CD4-positive, alpha-beta T cell treated with Interferon gamma for 1 hour (primary cell): Measurements from ENCODE around the gene CCDC134.
"Not testable (repeated sequence)": the region's sequence is repeated elsewhere in the genome, so short reads cannot be mapped to it uniquely, and the experiment has no call there.

Source experiments
- DNase-seq: peaks from one replicate; pipeline ENCODE4 v3.0.0-alpha.2; 2020

Gene CCDC134

DNA sequence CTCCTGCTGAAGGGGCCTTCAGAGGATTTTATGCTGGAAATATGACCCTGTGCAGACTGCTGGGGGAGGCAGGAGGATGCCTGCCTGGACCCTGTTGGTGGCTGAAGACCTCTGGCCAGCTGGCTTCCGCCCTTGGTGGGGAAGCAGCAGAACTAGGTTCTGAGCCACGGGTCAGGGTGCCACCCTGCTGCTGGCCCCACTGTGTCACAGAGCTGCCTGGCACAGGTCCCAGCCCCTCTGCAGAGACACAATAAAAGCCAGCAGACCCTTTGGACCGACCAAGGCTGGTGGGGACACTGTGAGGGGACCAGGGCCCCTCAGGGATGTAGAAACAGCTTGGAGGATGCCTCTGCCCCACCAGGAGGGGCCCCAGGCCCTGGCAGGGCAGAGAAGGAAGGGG, 25.5 kb downstream of the CCDC134 start:
- no peak for DNase-seq

DNA sequence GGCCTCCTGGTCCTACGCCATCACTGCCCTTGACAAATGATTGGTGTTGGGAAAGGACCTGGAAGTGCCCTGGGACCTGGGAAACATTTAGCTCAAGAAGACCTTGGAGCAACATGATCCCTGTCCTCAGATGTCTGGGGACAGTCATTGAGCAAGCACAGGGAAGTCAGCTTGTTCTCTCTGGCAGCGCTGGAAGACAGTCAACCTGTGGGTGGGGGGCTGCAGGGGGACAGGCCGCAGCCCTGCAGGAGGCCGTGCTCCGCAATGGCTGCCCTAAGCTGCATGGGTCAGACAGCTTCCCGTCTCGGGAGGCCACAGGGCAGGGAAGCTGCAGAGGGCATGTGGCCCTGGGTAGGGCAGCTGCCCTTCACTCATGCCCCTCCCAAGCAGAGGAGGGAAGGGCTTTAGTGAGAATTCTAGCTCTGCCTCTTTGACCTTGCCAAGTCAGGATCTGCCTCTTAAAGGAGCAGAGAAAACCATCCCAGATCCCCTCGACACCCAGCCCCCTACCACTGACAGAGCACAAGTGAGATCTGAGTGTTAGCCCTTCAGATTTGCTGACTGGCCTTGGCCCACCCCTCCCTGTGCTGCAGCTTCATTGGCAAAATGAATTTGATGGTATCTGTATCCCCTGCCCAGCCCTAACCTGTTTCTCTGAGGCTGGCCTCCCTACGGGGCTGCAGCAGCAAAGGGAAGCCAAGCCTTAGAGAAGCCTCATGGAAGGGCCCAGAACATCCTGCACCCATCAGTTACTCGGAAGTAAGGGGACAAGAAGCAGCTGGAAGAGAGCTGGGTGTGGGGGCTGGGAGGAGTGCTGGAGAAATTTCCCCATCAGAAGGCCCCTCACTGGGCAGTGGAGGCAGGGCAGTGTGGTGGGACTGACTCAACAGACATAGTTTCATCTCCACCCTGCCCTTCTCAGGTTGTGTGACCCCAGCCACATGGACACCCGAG, 26.2 kb downstream of the CCDC134 start:
- no peak for DNase-seq

DNA sequence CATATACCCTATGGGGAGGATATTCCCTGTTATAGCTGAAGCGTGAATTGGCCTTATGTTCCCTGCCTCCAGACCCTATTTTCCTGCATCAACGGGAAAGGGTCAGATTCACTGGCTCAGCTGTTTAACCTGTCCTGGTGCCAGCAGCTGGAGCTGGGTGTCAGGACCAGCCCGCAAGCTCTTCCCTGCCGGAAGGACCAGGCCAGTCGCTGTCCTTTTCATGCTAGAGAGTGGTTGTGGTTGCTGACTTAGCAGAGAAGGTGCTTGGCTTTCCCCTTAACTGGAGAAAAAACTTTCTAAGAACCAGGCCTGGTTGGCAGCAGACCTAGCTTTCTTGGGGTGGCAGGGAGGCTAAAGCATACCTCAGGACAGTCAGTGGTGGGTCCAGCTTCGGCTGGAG, 27.2 kb downstream of the CCDC134 start:
- no peak for DNase-seq

DNA sequence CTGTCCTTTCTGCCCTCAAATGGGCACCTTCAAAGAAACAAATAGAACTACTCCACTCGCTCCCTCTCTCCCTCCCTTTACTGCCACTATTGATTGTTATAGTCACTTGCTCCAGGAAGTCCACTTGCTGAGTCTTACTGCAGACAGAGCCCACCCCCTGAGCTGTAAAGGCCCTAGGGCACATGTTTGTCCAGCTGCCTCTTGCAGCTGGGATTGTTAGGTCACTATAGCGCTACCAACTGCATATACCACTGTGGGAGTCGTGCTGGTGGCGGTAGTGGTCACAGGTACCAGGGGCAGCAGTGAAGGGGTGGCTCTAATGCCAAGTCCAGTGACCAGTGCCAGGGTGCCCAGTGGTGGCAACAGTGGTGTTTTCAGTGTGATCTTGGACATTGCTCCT, 28.0 kb downstream of the CCDC134 start:
- no peak for DNase-seq

DNA sequence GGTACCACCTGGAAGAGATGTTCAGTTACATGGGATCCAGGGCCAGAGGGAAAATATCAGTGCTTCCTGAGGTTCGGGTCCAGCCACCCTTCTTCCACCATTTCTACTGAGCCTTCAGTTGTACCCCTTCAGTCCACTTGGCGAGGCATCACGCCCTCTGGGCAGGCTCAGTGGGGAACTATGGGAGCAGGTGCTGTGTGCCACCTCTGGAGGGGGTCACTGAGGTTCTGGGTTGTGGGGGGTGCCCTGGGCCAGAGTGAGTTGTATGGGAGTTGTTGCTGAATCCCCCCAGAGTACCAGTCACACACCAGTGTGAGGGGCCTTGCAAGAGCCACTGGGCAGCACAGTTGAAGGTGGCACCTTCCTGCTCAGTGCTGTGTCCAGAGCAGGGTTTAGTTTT, 29.7 kb downstream of the CCDC134 start:
- DNase-seq: no peak

DNA sequence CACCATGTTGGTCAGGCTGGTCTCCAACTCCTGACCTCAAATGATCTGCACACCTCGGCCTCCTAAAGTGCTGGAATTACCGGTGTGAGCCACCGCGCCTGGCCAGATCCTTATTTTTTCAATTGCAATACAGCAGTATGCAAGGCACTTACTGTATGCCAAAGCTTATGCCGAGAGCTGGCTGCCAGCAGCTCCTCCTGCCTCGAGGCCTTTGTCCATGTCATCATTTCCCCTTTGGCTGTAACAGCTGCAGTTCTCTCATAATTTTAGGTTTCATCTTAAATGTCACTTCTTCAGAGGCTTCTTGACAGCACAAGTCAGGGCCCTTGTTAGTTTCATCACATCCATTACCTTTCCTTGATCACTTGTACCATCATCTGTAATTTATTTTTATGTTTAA, 30.9 kb downstream of the CCDC134 start:
- peak; percentile 24 for DNase-seq

DNA sequence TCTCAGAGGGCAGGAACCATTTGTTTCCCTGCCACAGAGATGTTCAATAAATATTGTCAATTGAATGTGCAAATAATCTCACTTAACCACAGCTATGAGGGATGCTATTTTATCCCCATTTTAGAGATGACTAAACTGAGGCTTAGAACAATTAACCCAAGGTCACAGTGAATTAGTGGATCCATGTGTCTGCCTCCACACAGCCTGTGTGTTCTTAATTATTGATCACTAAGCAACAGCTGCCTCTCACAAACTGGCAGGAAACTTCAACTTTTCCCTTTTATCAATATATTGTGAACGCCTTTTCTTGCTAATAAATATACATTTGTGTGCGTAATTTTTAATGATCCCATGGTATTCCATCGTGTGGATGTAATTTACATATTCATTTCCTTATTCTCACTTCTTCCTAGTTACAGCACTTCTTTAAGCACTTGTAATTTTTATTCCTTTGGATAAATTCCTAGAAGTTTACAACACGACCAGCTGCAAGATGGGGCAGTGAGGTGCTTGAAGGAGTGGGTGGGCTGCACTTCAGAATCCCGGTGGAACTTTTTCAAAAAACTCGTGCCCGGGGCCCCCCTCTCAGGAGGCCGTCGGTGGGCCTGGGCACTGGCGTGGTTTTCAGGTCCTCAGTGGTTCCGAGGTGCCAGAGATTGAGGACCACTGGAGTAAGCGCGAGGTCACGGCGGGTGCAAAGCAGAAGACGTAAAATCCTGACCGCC, 31.5 kb downstream of the CCDC134 start:
- DNase-seq: no peak

DNA sequence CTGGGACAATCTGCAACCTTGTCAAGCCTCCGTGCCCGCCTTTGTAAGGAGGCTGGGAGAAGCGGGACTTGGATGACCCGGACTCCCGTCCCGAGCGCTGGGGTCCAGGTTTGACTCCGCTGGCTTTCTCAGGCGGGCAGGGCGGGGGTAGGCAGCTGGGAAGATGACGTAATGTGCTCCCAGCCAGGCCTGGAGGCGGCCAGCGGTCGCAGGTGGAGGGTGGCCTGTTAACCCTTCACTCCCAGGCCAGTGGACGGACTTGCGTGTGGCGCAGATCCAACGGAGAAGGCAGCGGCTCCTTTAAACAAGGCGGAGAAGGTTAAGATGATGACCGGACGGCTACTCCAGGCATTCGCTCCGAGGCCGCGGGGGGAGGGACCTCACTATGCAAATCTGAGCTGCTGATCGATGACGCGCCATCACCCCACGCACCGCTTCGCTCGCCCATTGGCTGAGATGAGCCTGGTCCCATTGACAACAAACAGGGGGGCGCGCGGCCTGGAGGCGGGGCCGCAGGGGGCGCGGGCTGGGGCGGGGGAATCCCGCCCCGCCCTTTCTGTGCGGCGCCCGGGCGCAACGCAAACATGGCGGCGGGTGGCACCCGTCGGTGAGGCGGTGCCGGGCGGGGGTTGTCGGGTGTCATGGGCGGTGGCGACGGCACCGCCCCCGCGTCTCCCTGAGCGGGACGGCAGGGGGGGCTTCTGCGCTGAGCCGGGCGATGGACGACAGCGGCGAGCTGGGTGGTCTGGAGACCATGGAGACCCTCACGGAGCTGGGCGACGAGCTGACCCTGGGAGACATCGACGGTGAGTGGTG, 32.3 kb downstream of the CCDC134 start, which contains the start of gene SREBF2:
Gene SREBF2, plus strand, starts transcription at position 553 of the 816 bp plus-strand sequence. Its CDS starts 166 bp downstream, at position 719.
- peak; percentile 100 for DNase-seq

DNA sequence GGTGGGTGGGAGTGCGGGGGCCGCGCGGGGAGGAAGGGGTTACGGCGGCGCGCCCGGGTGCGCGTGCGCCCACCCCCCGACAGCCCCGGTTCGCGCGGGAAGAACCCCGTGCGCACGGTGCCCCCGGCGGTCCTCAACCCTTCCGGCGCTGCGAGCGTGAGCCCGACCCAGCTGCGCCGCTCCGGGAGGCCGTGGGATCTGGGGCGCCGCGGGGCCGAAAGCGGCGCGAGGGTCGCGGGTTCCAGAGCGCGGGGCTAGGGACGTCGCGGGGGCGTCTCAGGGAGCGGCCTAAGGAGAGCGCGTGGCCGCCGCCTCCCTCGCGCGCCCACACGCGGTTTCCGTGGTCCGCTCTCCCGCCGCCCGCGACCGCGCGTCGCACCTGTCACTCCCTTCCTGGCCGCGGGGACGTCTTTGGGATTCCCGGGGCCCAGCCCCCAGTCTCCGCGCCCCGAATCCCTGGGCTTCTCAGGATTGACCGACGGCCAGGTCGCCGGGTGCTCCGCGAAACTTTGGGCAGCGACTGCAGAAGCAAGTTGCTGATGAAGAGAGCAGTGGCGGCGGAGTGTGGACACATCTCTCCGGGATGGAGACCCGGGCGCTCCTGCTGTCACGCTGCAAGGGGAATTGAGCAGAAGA, 33.0 kb downstream of the CCDC134 start:
- peak; percentile 46 for DNase-seq

DNA sequence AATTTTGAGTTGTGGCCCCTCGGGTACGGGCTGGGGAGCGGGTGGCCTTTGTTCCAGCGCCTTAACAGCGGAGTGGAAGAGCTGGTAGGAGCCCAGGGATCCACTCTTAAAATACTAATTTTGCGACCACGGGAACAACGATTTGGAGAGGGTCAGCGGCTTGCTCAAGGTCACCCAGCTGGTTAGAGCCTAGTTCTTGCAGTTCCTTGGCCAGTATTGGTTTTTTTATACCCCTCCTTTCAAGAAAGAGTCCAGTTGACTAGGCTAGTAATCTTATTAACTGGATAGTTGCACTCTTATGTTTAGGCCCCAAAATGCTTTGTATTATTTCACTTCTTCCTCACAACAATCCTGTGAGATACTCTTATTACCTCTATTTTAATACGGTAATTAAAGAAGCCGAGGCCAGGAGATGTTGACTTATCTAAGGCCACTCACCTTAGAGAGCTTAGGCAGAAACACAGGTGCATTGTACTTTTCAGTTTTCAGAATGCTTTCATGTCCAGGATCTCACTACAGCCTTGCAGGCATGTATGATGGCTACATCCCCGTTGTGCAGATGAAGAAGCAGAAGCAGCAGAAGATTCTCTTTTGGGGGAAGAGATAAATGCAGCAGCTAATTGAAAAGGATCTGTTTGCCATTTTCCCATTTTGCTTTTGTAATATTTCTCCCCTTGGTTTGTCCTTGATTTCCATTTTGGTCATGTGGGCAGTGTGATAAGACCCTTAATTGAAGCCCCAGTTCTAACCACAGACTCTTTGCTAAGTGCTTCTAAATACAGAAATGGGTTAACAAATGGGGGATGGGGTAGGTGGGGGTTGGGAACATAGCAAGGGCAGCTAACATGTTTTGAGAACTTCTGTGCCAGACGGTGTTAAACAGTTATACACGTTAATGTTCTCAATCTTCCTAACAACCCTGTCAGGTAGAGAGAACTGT, 33.8 kb downstream of the CCDC134 start:
- no peak for DNase-seq

DNA sequence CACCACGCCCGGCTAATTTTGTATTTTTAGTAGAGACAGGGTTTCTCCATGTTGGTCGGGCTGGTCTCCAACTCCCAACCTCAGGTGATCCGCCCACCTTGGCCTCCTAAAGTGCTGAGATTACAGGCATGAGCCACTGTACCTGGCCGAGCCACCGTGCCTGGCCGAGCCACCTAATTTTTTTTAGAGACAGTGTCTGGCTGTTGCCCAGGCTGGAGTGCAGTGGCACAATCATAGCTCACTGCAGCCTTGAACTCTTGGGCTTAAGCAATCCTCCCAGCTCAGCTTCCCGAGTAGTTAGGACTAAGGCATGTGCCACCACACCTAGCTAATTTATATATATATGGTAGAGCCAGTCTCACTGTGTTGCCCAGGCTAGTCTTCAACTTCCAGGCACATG, 35.0 kb downstream of the CCDC134 start:
- not testable (repeated sequence) for DNase-seq

DNA sequence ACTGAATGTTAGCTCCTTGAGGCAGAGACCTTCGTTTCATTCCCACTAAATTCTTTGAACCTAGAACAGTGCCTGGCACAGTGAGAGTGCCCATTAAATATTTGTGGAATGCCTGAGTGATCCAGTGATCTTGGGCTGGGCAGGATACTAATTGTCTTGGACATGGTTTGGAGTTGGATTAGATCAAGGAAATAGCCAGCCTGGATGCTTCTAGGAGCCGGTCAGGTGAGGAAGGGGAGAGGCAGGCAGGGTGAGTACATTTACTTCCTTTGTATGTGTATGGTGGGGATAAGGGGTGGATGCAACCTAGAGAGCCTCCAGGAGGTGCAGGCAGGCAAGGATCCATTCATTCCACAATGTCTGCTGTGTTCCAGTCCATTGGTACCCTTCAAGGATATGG, 36.1 kb downstream of the CCDC134 start:
- DNase-seq: no peak

DNA sequence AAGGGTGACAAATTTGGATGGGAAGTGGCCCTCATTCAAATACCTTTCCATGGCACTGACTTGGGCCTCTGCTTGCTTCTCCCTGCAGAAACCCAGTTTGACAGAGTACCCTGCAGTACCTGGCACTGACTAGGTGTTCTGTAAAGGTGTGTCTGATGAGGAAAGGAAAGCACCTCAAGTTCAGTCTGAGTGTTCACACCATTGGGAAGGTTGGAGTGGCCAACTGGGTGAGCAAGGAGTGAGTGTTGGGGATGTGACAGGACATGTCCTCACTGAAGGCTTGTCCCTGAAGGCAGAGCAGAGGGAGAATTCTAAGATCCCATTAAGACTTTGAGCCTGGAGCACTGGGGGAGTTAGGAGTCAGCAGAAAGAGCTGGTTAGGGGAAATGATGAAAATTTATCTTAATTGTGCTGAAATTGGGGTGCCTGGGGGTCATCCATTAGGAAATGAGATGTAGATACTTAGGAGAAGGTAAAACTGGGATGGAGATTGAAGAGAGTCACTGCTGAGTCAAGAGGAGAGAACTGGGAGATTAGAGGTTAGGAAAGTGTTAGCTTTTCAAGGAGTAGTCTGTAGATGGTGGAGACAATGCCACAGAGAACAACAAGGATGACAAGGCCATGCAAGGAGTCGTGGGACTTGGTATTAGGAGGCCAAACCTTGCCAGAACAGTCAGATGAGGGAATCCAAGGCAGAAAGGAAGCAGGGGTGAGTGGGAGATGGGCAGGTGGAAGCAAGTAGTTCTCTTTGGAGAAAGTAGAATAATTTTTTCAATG, 38.6 kb downstream of the CCDC134 start:
- DNase-seq: no peak

DNA sequence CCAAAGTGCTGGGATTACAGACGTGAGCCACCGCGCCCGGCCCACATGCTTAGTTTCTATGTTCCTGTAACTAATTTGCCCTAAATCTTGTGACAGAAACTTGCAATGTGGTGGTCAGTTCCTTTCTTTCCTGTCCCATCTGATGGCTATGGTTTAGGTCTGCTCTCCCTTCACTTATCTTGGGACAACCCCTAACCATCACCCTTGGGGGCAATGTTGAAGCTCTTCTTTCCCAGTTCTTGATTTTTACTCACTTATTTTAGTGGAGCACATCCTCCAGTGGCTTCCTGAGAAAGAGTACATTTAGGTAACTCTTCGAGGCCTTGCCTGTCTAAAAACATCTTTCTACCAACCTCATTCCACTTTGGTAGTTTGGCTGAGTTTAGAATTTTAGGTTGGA, 39.7 kb downstream of the CCDC134 start:
- no peak for DNase-seq

DNA sequence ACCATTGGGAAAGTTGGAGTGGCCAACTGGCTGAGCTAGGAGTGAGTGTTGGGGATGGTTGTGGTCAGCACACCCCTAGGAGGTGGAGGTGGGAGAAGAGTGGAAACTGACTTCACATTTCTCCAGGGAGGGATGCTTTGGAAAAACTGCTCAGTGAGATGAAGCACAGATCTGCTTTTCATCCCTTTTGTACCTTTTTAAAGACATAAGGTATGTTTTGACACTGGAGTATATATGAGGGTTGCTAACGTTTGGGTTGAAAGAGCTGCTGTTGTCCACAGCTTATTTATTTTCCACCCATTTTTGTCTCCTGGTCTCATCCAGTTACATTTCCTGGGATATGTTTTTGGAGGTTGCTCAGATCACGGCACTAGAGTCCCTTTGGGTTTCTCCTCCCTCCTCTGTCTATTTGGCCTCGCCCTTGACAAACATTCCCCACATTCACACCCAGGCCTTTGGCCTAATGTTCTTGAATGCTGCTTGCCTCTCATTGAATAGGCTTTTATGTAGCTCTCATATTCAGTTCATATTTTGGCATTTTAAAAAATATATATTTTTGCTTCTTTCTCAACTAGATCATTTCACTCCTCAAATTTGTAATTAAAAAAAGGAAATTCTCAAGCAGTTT, 40.7 kb downstream of the CCDC134 start:
- no peak for DNase-seq

DNA sequence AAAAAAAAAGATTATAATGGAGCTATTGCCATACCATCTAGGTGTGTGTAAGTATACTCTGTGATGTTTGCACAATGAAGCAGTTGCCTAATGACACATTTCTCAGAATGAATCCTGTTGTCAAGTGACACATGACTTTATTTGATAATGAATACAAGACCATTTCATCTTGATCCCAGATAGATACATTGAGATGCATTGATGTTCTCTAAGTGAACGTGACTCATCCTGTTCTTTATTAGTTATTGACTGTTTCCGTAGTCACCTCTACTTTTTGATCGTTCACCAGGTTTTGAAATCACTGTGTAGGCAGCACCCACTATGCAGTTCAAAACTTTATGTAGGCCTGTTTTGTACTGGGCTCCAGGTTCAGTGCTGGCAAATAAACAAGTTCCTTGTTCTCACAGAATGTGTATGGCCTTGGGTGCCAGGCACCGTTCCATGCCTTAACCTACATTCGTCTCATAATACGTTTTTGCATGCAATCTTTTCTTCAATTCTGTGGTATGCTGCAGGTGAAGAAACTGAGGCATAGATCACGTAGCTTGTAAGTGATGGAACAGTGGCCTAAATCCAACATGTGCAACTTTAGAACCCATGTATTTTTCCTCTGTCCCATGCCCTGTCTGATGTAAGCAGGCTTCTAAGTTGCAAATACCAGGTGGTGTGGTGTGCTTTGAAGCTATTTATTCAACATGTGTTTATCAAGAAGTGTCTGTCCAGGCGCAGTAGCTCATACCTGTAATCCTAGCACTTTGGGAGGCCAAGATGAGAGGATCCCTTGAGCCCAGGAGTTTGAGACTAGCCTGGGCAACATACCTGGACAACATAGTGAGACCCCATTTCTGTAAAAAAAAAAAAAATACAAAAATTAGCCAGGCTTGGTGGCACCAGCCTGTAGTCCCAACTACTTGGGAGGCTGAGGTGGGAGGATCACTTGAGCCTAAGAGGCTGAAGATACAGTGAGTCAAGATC, 42.8 kb downstream of the CCDC134 start:
- no peak for DNase-seq

DNA sequence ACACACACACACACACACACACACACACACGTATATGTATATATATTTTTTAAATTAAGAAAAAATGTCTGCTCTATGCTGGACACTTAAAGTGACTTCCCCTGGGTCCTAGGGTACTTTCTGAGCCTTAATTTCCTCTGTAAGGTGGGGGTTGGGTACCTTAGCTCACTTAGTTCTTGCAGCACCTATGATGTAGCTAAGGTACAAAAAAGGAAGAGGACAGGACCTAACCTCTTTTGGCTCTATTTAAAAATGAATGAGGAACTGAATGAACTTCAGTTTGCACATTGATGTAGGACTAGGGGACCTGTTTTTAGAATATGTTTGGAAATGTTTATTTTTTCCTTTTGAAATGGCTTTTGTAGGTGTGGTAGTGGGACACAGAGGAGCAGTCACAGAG, 43.6 kb downstream of the CCDC134 start:
- no peak for DNase-seq

DNA sequence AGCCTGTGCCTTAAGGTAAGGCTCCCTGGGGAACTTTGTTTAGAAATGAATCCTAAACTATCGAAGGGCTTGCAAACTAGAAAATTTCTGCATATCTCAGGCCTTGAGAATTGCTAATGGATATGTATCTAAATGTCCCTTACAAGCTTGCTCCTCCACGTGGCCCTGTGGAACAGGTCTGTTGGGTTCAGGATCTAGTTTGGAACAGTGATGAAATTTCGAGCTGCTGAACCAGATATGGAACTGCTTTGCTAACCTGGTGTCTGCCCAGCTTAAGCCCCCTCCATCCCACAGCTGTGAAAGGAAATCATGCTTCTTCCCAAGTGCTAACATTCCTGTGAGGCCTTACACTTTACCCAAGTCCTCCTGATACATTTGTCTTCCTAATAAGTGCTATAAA, 44.0 kb downstream of the CCDC134 start:
- DNase-seq: no peak
